H9 (cell line): ENCODE data around the gene GIT1. TPM values are rescaled to one million over a fixed set of nuclear protein-coding genes. Genes with fewer than 3 reads are reported as not detected.

Experiments
- DNase-seq: peaks from one replicate; pipeline ENCODE4 v3.0.0-alpha.2; 2017
- H2AFZ ChIP-seq: one replicate; pipeline ENCODE4 v1.6.1; 2013; ENCODE audit warnings: mild to moderate bottlenecking, low read length, control low read depth, moderate library complexity
- H2AK5ac ChIP-seq: 2 replicates; pipeline ENCODE4 v1.6.1; 2013; ENCODE audit warnings: low read length, control low read depth, mixed read lengths; ENCODE audit not compliant: insufficient read length
- H2BK120ac ChIP-seq: one replicate; pipeline ENCODE4 v1.6.1; 2013; ENCODE audit warnings: low read depth, mild to moderate bottlenecking, low read length, control low read depth, inconsistent platforms; ENCODE audit not compliant: poor library complexity, severe bottlenecking
- H2BK12ac ChIP-seq: 2 replicates; pipeline ENCODE4 v1.6.1; 2013; ENCODE audit warnings: low read length, control low read depth, mixed read lengths, low read depth; ENCODE audit not compliant: insufficient read length
- H2BK15ac ChIP-seq: 2 replicates; pipeline ENCODE4 v1.6.1; 2013; ENCODE audit warnings: low read depth, low read length, control low read depth
- H2BK20ac ChIP-seq: one replicate; pipeline ENCODE4 v1.6.1; 2013; ENCODE audit warnings: low read depth, mild to moderate bottlenecking, low read length, control low read depth, inconsistent platforms; ENCODE audit not compliant: poor library complexity, severe bottlenecking
- H2BK5ac ChIP-seq: 2 replicates; pipeline ENCODE4 v1.6.1; 2013; ENCODE audit warnings: low read length, control low read depth, mixed read lengths; ENCODE audit not compliant: insufficient read length
- H3K14ac ChIP-seq: 2 replicates; pipeline ENCODE4 v1.6.1; 2013; ENCODE audit warnings: low read length, control low read depth; ENCODE audit not compliant: insufficient read depth
- H3K18ac ChIP-seq: 2 replicates; pipeline ENCODE4 v1.6.1; 2013; ENCODE audit warnings: low read depth, mild to moderate bottlenecking, mixed read lengths, low read length, control low read depth; ENCODE audit not compliant: insufficient read length
- H3K23ac ChIP-seq: 2 replicates; pipeline ENCODE4 v1.6.1; 2013; ENCODE audit warnings: low read length, control low read depth, mixed read lengths, low read depth; ENCODE audit not compliant: insufficient read length
- H3K23me2 ChIP-seq: 2 replicates; pipeline ENCODE4 v1.6.1; 2013; ENCODE audit warnings: low read depth, mild to moderate bottlenecking, mixed read lengths, low read length, control low read depth; ENCODE audit not compliant: insufficient read length, poor library complexity, severe bottlenecking
- H3K27ac ChIP-seq: 2 replicates; pipeline ENCODE4 v1.5.1; 2013; ENCODE audit warnings: low read length, control low read depth, mixed read lengths, low read depth; ENCODE audit not compliant: insufficient read length
- H3K27me3 ChIP-seq: 2 replicates; pipeline ENCODE4 v1.6.1; 2013; ENCODE audit warnings: low read length, control low read depth, inconsistent platforms; ENCODE audit not compliant: insufficient read depth
- H3K4ac ChIP-seq: 2 replicates; pipeline ENCODE4 v1.6.1; 2013; ENCODE audit warnings: low read depth, mild to moderate bottlenecking, control low read depth, inconsistent platforms, low read length, moderate library complexity
- H3K4me1 ChIP-seq: 2 replicates; pipeline ENCODE4 v1.6.1; 2013; ENCODE audit warnings: low read length, control low read depth, inconsistent platforms; ENCODE audit not compliant: insufficient read depth
- H3K4me2 ChIP-seq: 2 replicates; pipeline ENCODE4 v1.6.1; 2013; ENCODE audit warnings: low read length, control low read depth, mixed read lengths; ENCODE audit not compliant: insufficient read length, insufficient read depth
- H3K56ac ChIP-seq: 2 replicates; pipeline ENCODE4 v1.6.1; 2013; ENCODE audit warnings: low read depth, mild to moderate bottlenecking, mixed read lengths, low read length, control low read depth; ENCODE audit not compliant: insufficient read length
- H3K79me1 ChIP-seq: 2 replicates; pipeline ENCODE4 v1.6.1; 2013; ENCODE audit warnings: low read depth, mild to moderate bottlenecking, moderate library complexity, low read length, control low read depth, inconsistent platforms; ENCODE audit not compliant: insufficient read depth, poor library complexity, severe bottlenecking
- H3K79me2 ChIP-seq: 2 replicates; pipeline ENCODE4 v1.6.1; 2013; ENCODE audit warnings: low read length, control low read depth, inconsistent platforms; ENCODE audit not compliant: insufficient read depth
- H3K9ac ChIP-seq: 2 replicates; pipeline ENCODE4 v1.6.1; 2013; ENCODE audit warnings: low read length, control low read depth, mixed read lengths; ENCODE audit not compliant: insufficient read length; ENCODE audit errors: extremely low read depth
- H3K9me3 ChIP-seq: one replicate; pipeline ENCODE4 v1.6.1; 2013; ENCODE audit warnings: low read depth, low read length, inconsistent platforms; ENCODE audit not compliant: control insufficient read depth
- H3T11ph ChIP-seq: one replicate; pipeline ENCODE4 v1.6.1; 2013; ENCODE audit warnings: mild to moderate bottlenecking, low read length, control low read depth, inconsistent platforms
- H4K20me1 ChIP-seq: one replicate; pipeline ENCODE4 v1.6.1; 2013; ENCODE audit not compliant: control insufficient read depth, insufficient read length, insufficient read depth
- H4K5ac ChIP-seq: 2 replicates; pipeline ENCODE4 v1.6.1; 2013; ENCODE audit warnings: low read depth, mild to moderate bottlenecking, mixed read lengths, low read length, control low read depth; ENCODE audit not compliant: insufficient read length
- H4K8ac ChIP-seq: replicated peaks from 2 replicates; pipeline ENCODE4 v1.6.1; 2013; ENCODE audit warnings: low read length, control low read depth, mixed read lengths, low read depth; ENCODE audit not compliant: insufficient read length
- H4K91ac ChIP-seq: 2 replicates; pipeline ENCODE4 v1.6.1; 2013; ENCODE audit warnings: low read depth, mild to moderate bottlenecking, moderate library complexity, mixed read lengths, low read length, control low read depth; ENCODE audit not compliant: insufficient read length
- H3K27ac Mint-ChIP-seq, 3 experiments: 2 replicates in 2 of 3; 3 replicates in 1 of 3; pipeline ENCODE4 v1.8.0; 2020 to 2021; ENCODE audit warnings: mixed read lengths in 3 of 3, mild to moderate bottlenecking in 1 of 3, moderate library complexity in 1 of 3
- H3K27me3 Mint-ChIP-seq: 2 replicates; pipeline ENCODE4 v1.8.0; 2021; ENCODE audit warnings: low read depth, mild to moderate bottlenecking, moderate library complexity, mixed read lengths
- H3K36me3 Mint-ChIP-seq, 3 experiments: 2 replicates in 2 of 3; 3 replicates in 1 of 3; pipeline ENCODE4 v1.8.0; 2020 to 2021; ENCODE audit warnings: low read depth in 3 of 3, mixed read lengths in 3 of 3; ENCODE audit not compliant: insufficient read depth in 1 of 3
- H3K4me1 Mint-ChIP-seq, 2 experiments: 2 replicates each; pipeline ENCODE4 v1.8.0; 2020; ENCODE audit warnings: mixed read lengths in 2 of 2
- H3K4me3 Mint-ChIP-seq, 2 experiments: 2 replicates in 1 of 2; 3 replicates in 1 of 2; pipeline ENCODE4 v1.8.0; 2020 to 2021; ENCODE audit warnings: mild to moderate bottlenecking in 2 of 2, mixed read lengths in 2 of 2, moderate library complexity in 1 of 2
- H3K9me3 Mint-ChIP-seq, 2 experiments: 2 replicates in 1 of 2; 3 replicates in 1 of 2; pipeline ENCODE4 v1.8.0; 2020; ENCODE audit warnings: mild to moderate bottlenecking in 2 of 2, mixed read lengths in 2 of 2, moderate library complexity in 1 of 2
- CTCF ChIP-seq: fragments of 200-600 bp; sonication (generic); conservative IDR thresholded peaks from 3 replicates; pipeline ENCODE4 v1.8.0; 2021; ENCODE audit warnings: antibody characterized with exemption, mild to moderate bottlenecking
- WGBS: extraction: QIAGEN DNeasy Blood & Tissue Kit; methylation state at CpG from one replicate; pipeline ENCODE4 v1.1.7; 2013; ENCODE audit warnings: missing lambda C conversion rate, low lambda C conversion rate, mixed read lengths; ENCODE audit not compliant: insufficient read length; ENCODE audit errors: extremely low coverage; 5-methylcytosine and 5-hydroxymethylcytosine counted together
- total RNA-seq: library from RNA; stranded (reverse); gene quantifications from 2 replicates; pipeline ENCODE4 v1.2.1, GENCODE V29; 2021

Gene GIT1
- total RNA-seq, 1 experiment from 2014 or later, result 47.4 TPM

- Mint-ChIP-seq H3K4me3 (peak overlapping the region in 1 of 2 experiments; percentile 40; a peak in 1 of 5 replicates), H3K4me1 (peaks cover 48 to 71% of the 10 kb centered on the region in 2 experiments), H3K9me3 (no peaks in the 10 kb centered on the region), H3K27ac (no peak overlapping the region), H3K27me3 (peaks cover 80% of the 10 kb centered on the region), H3K36me3 (no peaks in the 10 kb centered on the region; a peak in 1 of 7 replicates)
- no peaks in the 10 kb centered on the region for H3K79me1 ChIP-seq
- H2BK12ac ChIP-seq, result no peak overlapping the region
- H3K79me2 ChIP-seq, result no peaks in the 10 kb centered on the region
- no peak for TF ChIP-seq CTCF
- H3K23ac ChIP-seq, result no peak overlapping the region
- H3K4me1 ChIP-seq, result peaks cover 5% of the 10 kb centered on the region; the same call in 1 of the 2 replicates
- peaks cover 18% of the 10 kb centered on the region for H3K23me2 ChIP-seq
- H4K91ac ChIP-seq, result no peak overlapping the region
- H4K5ac ChIP-seq, result no peak overlapping the region
- no peak overlapping the region for H2BK20ac ChIP-seq
- H3K4me2 ChIP-seq, result no peak overlapping the region
- no peak overlapping the region for H2BK5ac ChIP-seq
- H2AFZ ChIP-seq, result no peak overlapping the region
- no peak overlapping the region for H3K27ac ChIP-seq
- H4K20me1 ChIP-seq, result no peaks in the 10 kb centered on the region
- no peak overlapping the region for H2AK5ac ChIP-seq
- no peak overlapping the region for H3T11ph ChIP-seq
- H3K9me3 ChIP-seq, result no peaks in the 10 kb centered on the region
- H4K8ac ChIP-seq, result no peak overlapping the region
- H3K18ac ChIP-seq, result no peak overlapping the region
- no peak overlapping the region for H3K9ac ChIP-seq
- no peak overlapping the region for H3K14ac ChIP-seq
- H3K27me3 ChIP-seq, result peaks cover 11% of the 10 kb centered on the region
- H2BK120ac ChIP-seq, result no peak overlapping the region
- peak; percentile 72 for DNase-seq
- H3K56ac ChIP-seq, result no peak overlapping the region
- H2BK15ac ChIP-seq, result no peak overlapping the region
- H3K4ac ChIP-seq, result no peak overlapping the region
- WGBS, result no CpG with 5 or more reads among the region's 4 CpGs
Observed at GRCh38 chr17:29620271-29620670, 30.8 kb upstream of the GIT1 start.
